Stimulated activated CD4-positive, alpha-beta T cell treated with anti-CD3 and anti-CD28 coated beads, Interleukin-12 subunit alpha, Interleukin-12 subunit beta, amount 100 ng/mL, for 24 hours (primary cell): ENCODE data around the gene CREB3L4.

Experiments used
- DNase-seq, 2 experiments: peaks; one replicate each; pipeline ENCODE4 v3.0.0-alpha.2; 2020; ENCODE audit warnings: low read depth in 2 of 2

CREB3L4 gene, protein sequence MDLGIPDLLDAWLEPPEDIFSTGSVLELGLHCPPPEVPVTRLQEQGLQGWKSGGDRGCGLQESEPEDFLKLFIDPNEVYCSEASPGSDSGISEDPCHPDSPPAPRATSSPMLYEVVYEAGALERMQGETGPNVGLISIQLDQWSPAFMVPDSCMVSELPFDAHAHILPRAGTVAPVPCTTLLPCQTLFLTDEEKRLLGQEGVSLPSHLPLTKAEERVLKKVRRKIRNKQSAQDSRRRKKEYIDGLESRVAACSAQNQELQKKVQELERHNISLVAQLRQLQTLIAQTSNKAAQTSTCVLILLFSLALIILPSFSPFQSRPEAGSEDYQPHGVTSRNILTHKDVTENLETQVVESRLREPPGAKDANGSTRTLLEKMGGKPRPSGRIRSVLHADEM

DNA sequence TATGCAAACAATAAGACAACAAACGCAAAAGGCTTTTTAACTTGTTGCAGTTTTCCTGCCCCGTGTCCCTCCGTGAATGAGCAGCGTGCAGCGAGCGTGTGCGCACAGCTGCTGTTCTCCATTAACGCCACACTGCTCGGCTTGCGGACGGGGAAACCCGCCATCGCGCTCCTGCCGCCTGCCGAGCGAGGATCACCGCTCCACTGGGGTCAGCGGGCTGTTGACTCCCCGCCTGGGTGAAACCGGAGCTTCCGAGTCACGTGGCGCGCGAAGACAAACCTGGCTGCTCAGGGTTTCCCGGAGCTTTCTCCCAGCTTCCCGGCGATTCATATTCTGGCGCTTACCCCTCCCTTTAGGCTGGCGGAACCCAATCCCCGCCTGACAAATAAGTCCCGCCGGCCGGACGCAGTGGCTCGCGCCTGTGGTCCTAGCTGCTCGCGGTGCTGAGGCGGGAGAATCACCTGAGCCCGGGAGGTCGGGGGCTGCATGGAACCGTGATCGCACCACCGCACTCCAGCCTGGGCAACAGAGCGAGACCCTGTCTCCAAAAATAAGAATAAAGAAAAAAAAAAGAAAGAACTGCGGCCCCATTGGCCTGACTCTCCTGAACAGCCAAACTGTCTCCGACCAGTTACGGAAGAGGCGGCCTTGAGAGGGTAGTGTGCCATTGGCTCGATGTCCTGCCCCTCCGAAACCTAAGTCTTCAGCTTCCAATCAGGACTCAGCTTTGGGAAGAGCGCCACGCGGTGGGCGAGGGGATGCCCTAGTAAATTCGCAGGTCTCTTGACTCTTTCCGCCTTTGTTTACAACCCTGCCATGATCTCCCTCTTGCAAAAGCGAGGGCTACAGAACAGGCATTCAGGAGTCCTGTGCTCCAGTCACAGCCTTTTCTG is at the start of gene CREB3L4:
TSS of gene CREB3L4 (plus strand) at position 796 of the 893 bp plus-strand sequence. CDS start 624 bp downstream, outside the sequence.
- peak; percentile 68 to 76 for DNase-seq

DNA sequence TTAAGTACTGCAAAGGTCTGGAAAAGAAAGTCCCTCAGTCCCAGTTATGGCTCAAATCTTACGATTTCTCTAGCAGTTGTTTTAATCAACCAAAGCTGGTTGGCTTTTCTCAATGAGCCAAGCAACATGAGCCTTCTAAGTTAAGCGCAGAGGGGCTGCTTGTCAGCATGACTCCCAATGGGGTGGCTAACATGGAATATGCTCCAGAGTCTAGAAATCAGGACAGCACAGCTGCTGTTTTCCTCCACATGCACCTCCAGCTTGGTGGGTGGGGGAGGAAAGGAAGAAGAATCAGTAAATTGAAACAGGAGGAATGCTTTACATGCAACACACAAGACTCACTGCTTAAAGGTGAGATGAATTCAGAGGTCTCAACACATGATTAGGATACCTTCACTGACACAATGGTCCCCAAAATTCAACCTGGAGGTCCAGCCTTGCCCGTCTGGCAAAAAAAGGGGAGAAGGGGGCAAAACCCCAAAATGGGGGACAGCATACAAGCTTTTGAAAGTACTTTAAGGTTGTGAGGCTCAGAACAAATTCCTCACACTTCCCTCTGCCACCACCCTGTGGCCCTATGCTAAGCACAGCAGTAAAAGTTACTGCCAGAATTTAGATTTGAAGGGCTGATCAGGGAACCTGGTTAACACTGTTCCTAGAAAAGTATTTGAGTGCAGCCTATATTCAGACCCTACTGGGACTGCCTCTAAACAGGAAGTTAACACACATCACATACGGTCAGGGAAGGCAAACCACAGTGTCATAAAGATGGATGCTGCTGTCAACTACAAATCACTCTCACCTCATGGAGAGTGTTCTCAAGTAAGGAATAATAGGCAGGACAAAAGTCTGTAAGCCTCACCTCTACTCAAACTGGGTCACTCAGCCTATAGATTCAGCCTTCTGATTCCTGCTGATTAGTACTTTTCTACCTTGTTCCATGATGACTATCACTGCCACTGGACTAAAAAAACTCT is 47.5 kb upstream of the CREB3L4 start:
- no peak for DNase-seq

DNA sequence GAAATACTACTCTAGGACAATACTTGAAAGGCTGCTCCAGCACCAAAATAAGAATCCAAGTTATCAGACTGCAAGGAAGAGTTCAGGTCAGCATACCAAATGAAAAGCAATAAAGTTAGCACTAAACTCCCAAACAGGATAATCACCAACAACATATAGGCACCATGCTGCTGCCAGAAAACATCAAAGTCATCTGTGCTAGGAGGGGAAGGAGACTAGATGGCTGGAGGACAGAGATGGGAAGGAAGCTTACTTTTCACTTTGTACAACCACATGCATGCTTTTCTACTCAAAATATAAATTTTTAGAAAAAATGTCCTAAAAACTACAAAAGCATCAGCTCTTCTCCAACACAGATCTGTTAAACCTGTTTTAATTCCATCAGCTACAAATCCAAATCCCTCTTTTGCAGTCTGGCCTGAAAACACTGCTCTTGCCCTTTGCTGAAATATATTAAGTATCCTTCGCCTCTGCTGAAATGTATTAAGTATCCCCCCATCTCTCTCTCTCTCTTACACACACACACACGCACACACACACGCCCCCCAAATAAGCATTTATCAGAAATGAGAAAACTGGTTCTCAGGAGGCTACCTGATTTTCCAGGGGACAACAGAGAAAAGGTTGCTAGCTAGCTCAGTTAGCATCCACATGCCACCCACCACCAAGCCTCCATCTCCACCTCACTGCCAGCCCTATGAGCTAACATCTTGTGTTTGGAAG is 46.5 kb upstream of the CREB3L4 start:
- no peak for DNase-seq

DNA sequence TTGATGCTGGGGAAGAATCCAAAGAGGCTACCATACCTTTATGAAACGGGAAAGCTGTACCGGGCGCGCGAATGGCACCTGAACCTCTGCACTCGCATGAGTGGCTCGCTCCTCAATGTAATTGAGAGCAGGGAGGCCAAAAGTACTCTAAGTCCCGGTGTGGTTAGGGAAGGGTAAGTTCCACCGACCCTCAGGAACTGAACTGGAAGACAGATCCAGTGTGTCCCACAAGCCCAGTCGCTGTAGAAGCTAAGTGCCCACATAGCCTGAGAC is 46.0 kb upstream of the CREB3L4 start:
- no peak for DNase-seq

DNA sequence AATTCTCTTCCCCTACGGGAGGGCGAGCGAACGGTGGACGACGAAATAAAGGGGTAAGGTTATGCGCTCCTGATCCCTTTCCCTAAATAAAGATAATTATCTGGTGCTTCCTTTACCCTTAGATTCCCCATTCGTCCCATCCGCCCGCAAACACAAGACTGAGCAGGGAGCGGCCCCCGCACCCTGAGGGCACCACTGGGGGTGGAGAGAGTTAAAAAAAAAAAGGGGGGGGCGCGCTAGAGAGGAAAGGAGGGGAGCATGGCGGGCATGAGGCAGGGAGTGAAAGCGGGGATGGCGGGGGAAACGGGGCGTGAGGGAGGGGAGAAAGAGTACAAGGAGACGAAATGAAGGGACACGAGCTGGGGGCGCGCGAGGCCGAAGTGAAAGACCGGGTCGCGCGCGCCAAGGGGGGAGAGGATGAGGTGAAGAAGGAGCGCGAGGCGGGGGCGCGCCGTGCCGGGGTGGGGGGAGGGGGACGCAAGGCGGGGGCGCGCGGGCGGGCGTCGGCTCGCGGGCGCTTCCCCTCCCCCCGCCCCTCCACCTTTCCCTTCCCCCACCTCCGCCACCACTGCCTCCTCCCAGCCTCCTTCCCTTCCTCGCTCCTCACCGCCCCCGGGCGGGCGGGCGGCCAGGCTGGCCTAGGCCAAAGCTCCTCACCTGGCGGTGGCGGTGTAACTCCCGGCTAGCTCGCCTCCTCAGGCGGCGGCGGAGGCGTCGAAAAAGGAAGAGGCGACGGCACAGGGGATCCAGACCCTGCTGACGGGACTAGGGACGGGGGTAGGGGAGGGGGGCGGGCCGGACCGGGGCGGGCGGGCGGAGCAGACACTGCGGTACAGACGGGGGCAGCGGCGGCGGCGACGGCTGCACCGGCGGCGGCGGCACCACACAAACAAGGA is 45.4 kb upstream of the CREB3L4 start:
- DNase-seq, result peak; percentile 50 to 60

DNA sequence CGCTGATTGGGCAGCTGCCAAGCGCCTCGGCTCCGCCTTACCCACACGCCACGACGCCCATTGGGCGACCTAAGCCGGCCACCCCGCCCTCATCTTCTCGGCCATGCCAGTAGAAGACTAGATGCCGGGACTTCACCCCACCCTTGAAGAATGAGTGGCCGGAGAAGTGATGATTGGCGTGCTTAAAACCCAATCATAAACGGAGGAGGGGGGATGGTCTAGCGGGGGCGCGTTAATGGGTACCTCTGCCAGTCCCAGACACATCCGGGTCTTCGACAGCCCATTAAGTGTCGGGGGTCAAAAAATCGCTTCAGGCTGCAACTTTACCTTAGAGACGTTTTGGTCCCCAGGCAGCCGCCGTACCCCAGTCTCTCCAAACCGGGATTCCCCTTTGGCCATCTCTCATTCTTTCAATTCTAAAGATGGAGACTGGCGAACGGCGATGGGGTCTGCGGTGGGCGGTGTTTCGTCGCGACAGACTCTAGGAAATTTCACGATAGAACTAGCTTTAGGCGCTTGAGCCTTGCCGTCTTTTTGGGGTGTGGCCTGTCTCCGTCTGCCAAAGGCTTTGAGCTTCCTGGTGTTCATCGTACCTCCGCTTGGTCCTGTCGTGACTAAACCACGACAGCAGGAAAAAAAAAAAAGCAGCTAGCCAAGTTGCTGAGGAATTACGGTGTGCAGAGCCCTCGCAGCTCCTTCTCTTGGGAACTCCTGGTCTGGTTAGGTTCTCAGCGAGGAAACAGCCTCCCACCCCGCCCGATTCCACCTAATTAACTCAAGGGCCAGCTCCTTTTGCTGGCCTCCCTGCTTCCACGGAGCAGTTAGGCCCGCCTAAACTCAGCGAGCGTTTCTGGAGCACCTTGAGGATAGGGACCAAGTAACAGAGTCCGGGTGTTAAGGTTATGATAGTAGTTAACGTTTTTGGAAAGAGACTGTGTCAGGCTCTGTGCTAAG is 44.5 kb upstream of the CREB3L4 start, which contains the start of gene GATAD2B:
TSS of gene GATAD2B (minus strand) at position 1 of the 954 bp plus-strand sequence. CDS start 94,625 bp downstream, outside the sequence.
- DNase-seq, result peak; percentile 97 to 98

DNA sequence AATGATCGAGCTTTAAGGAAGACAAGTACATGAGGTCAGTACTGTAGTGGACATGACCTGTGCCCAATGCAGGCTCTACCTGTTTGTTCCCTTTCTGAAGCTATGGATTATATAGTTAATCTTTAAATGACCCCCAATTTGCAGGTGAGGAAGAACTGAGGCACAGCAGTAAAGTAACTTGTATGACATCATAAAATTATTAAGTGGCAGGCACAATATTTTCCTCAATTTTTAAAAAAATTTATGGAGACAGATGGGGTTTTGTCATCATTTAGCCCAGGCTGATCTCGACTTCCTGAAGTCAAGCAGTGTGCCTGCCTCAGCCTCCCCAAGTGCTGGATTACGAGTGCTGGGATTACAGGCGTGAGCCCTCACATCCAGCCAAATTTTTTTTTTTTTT is 41.3 kb upstream of the CREB3L4 start:
- no peak for DNase-seq

DNA sequence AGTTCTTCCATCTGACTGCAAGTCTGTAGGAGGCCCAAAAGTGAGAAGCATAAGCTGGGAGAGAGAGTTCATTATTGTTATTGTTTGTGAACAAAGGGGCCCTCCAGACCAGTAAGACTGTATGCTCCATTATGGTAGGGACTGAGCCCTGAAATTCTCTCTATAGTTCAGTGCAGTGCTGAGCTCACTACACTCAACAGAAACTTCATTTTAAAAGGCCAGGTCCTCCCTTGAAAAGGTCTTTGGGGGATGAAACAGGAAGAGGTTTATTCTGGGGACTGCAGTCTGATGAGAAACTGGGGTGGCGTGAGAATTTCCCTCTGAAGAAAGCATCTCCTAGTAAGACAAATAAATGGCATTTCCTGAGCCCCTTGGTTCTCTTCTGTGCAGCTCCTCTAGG is 39.5 kb upstream of the CREB3L4 start:
- DNase-seq, result no peak

DNA sequence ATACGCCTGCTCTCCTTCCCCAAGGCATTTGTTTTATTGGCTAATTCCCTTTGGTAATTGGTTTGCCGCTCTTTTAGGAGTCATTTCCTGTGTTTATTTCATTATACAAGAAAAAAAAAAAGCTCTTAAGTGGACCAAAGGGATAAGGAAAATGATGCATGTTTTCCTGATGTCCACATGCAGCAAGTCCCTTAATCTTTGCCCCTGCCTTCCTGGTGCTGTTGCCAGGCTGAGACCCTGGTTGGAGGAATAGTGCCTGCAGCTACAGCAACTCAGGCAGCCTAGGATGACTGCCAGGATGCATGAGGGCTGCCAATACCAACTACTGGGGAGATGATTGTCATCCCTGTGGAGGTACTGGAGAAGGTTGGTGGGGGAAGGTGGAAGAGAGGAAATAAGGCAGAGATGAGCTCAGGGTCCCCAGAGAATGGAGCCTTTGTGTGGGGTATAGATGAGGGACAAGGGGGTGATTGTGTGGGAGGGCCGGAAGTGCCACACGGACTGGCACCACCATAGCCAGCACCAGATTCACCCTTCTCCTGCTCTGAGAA is 38.8 kb upstream of the CREB3L4 start:
- no peak for DNase-seq

DNA sequence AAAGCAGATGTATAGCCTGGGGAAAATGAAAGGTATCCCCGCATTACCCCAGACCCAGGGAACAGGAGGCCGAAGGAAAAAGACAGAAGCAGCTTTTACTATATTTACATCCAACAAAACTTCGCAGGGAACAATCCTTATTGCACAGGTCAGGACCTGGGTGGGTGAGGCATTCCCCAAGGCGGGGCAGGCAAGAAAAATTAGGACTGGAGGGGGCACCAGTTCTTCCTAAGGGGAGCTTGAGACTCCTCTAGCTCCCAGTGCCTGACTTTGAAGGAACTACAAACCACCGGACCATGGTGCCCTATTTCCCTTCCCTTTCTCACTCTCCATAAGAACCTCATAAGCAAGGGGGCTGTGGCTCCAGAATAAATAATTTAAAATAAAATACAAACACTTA is 38.3 kb upstream of the CREB3L4 start:
- no peak for DNase-seq

DNA sequence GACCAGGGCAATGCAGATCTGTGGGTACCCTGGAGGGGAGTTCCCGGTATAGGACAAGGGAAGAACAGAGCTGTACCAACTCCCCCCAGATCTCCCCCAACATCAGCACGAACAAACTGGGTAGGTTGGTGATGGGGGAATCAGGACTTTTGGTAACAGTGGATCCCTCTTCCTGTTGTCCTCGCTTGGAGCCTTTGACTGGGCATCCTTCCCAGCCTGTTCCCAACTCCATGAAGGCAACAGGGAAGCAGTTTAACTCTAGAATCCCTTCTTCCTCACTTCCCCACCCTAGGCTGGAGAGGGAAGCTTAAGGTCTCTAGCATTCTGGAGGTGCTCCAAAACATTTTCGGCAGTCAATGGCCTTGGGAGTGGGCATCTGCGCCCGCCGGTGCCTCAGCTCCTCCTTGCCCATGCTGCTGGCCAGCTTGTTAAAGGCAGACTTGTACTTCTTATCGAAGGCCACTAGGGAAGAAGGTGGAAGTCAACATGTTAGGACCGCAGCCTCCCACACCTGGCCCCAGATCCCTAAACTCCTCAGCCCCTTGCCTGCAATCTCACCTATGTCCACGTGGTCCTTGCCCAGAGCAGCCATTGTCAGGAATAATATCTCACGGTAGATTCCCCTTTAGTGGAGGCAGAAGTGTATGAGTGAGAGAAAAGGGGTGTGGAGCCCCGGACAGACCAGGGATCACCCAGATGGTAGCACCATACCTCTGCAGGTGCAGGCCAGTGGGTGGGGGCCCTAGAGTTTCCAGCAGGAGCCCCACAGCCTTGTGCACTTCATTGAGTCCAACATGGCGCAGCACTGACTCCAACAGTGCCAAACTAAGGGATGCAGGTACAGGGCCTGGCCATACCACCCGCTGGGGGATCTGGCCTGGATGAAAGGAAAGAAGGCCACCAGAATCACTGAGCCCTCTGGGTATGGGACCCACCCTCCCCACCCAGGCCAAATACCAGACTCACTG is 37.4 kb upstream of the CREB3L4 start:
- no peak for DNase-seq

DNA sequence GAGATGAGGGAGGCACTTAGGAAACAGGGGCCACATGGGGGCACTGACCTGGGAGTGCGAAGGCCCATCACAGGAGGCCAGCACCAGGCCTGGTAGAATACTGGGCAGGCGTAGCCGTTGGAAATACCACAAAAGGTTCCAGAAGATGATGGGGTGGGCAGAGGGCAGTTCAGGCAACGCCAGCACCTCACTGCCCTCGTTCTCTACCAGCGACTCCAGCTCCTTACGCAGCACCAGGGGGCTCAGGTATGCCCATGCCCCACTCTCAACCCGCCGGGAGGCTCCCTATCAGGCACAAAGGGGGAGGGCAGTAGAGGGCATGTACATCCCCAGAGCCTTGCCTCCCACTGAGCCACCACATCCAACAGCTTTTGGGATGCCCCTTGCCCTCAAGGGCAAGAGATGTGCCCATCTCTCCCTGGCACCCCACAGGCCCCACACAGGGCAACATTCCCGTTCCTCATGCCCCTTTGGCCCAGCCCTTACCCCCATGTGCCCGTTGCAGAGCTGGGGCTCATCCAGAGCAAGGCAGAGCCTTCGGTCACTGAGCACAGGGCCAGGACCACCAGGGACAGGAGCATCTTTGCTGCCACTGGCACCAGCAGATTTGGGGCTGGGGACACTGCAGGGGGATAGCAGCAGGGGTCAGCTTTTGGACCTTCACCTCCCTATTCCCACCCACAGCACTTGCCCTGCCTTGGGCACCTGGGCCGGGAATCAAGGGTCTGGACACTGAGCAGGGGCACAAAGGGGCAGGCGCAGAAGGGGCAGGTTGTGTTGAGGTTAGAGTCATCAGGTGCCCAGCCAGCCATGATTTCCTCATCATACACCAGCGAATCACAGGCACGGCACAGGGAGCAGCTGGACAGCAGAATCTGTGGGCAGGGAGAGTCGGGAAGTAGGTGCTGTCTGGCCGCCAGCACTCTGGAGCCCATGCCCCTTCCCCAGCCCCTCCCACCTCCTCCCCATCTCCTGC is 35.3 kb upstream of the CREB3L4 start:
- no peak for DNase-seq

DNA sequence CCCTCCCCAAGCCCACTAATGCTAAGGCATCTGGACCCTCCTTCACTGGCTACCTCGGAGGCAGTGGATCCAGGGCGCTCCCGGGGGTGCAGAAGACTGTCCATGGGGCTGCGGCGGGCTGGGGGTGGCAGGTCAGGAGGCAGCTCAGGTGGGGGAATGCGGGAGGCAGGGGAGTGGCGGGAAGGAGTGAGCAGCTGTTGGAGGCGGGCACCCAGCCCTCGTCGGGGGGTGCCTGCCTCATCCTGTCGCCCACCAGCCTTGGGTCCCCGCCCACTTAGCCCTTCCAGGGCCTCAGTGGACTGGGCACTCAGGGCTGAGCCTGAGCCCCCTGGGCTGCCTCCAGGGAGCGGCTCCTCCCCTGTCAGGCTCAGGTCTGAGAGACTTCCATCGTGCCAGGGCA is 34.3 kb upstream of the CREB3L4 start:
- no peak for DNase-seq

DNA sequence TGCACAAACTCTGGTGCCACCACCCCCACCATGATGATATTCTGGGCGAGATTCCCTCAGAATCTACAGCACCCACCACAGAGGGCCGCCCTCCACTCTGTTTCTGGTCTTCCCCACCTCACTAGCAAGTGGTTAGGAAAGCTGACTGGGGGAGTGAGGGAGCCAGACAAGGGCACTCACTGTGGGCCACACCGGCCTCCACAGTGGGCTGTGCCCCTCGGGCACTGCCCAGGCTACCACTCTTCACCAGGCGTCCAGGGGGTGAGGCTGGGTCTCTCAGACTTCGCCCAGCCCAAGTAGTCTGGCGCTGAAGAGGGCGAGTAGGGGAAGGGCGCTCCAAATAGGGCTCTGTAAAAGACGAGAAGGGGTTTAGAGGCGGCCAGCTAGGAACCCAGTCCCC is 33.7 kb upstream of the CREB3L4 start:
- DNase-seq, result no peak

DNA sequence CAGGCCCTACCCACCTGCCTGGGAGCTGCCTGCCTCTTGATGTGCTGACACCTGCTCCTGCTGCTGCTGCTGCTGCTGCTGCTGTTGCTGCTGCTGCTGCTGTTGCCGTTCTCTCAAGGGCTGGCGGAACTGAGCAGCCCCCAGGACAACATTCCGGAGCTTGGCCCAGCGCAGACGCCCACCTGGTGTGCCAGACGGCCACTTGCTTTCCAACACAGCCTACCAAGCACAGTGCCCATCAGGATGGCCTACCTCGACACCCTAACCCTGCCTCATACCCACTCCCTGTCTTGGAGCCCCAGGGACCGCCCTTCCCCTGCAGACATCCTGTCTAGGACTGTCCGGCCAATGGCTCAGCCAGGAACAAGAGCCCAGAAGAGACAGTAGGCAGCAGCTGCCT is 33.0 kb upstream of the CREB3L4 start:
- no peak for DNase-seq
